DMS 273 (cell line): Measurements from ENCODE around the gene TMEM207.

Experiments used
- DNase-seq: peaks from one replicate; lab custom pipeline; 2025; ENCODE audit not compliant: unreplicated experiment; lab: John Stamatoyannopoulos, UW

The TMEM207 gene

DNA sequence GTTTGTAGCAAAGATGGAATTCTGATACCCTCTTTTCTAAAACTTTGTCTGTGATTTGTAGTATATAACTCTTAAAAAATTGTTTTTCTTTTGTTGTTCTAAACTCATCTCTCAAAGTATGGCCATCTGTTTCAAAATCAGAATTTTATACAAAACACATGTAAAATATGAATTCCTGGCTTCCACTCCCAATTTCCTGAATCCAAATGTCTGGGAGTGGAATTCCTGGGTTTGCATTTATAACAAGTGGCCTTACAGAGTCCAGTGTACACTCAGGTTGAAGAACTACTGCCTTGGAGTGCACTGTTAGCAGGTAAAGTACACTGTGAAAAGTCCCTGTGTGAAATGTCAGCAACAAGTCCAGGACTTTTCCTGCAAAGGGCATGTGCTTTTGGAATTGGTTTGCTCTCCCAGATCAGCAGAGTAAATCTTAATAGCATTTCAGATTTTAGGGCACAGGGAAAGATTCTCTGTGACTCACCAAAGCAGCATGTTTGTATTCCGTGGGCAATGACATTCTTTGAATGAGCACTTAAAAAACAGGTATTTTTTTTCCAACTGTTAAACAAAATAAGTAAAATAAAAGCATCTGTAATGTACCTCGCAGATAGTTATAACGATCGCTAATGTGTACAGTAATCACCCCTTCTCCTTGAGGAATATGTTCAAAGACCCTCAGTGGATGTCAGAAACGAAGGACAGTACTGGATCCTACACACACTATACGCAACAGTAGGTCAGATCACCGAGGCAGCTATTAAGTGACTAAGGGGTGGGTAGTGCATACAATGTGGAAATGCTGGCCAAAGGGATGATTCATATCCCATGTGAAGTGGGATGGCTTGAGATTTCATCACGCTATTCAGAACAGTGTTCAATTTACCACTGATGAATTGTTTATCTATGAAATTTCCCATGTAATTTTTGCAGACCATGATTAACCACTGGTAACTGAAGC, 63.7 kb downstream of the TMEM207 start:
- no peak for DNase-seq

DNA sequence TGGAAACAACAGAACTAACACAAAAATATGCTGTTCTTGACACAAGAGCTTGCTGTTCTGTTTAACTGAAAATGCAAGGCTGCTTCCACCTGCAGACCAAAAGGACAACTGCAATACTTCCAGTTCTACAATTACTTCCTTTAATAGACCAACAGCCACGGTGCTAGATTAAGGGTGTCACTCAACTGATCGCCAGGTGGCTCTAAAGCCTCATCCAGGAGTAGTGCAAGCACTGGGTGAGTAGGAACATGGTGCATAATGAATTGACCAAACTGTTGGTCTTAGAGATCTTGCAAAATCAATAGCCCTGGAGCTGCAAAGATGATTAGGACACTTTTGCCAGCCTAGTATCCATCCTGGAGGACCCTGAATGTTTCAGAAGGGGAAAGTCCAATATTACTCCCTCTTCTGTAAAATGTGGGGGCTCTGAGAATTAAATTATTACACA, 65.4 kb downstream of the TMEM207 start:
- DNase-seq = peak; percentile 36

DNA sequence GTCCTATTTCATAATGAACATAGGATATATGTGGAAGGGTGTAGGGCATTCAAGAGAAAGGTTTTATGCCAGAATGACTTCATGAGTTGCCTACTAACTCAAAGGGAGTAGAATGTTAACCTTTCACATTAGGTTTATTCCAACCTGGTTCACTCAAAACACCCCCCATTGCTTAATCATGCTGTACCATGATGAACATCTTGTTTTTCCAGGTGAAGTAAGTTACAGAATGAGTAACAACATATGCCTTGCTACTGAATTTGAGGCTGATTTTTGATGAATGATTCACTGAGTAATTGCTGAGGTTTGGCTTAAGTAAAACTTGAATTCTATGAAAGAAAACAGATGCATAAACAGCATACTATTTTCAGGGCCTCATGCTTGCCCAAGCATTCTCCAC, 67.6 kb downstream of the TMEM207 start:
- DNase-seq = no peak

DNA sequence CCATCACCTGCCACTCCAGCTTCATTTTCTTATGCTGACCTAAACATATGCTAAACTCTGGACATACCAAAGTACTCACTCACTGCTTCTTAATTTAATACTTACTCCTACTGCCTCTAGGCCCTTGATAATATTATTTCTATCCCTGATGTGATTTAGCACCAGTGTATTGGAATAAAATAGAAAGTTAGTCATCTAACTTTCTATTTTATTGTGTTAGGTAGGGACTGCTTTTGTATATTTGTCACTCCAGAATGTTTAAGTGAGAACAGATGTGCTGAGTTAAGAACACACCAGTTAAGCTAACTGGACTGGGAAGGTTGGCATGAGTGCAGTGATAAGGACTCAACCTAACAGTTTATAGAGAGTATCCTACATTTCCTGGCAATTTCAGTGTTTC, 68.3 kb downstream of the TMEM207 start:
- no peak for DNase-seq

DNA sequence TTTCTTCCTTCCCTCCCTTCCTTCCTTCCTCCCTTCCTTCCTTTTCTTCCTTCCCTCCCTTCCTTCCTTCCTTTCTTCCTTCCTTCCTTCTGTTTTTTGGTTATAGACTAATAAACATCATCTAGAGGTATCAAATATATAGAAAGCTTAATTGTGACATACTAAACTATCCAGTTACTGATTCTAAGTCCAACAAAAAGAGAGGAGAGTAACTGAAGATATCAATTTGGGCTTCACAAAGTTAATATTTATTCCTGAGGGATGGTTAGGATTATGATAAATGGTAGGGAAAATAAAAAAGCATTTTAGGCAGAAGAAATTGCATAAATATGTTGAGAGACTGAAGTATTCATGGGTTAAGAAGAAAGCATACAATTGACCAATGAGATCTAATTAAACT, 69.5 kb downstream of the TMEM207 start:
- no peak for DNase-seq
